GM12875 (cell line): ENCODE measurements around the gene CCDC181.

Experiments used
- H3K4me3 ChIP-seq: one replicate; pipeline ENCODE4 v1.5.1; 2011; ENCODE audit warnings: low read depth, low read length, control low read depth
- CTCF ChIP-seq: IDR thresholded peaks from 2 replicates; pipeline ENCODE4 v1.5.1; 2011; ENCODE audit warnings: low read depth, mild to moderate bottlenecking, control low read depth, inconsistent platforms, low read length, moderate library complexity, borderline replicate concordance; ENCODE audit not compliant: insufficient read depth

Gene CCDC181

GRCh38 chr1:169466259-169467230 lies 39.3 kb upstream of the CCDC181 start:
- no peak for TF ChIP-seq CTCF
- H3K4me3 ChIP-seq = no peak overlapping the region

GRCh38 chr1:169465281-169465680 lies 38.0 kb upstream of the CCDC181 start:
- no peak overlapping the region for H3K4me3 ChIP-seq
- no peak for TF ChIP-seq CTCF

- no peak for TF ChIP-seq CTCF
- H3K4me3 ChIP-seq = no peak overlapping the region
These were observed 35.1 kb upstream of the CCDC181 start for GRCh38 chr1:169462385-169462784.

- TF ChIP-seq CTCF = no peak
- no peak overlapping the region for H3K4me3 ChIP-seq
These were observed 34.2 kb upstream of the CCDC181 start for GRCh38 chr1:169461390-169462000.

- no peak for TF ChIP-seq CTCF
- H3K4me3 ChIP-seq = no peak overlapping the region
These were observed 33.0 kb upstream of the CCDC181 start for GRCh38 chr1:169460191-169460833.

- H3K4me3 ChIP-seq = no peak overlapping the region
These were observed 30.2 kb upstream of the CCDC181 start for GRCh38 chr1:169457443-169457842.

More at GRCh38 chr1:169457443-169457842, 30.2 kb upstream of the CCDC181 start:
- TF ChIP-seq CTCF = no peak
